GM19023 (cell line): ENCODE data around the gene OLFML1.

ENCODE experiments used
- ATAC-seq: cut with Tn5 transposase; IDR thresholded peaks from one replicate; pipeline ENCODE4 v1.9.1; 2021; ENCODE audit warnings: mild to moderate bottlenecking, moderate library complexity; ENCODE audit not compliant: unreplicated experiment

OLFML1 gene

GRCh38 chr11:7485186-7486097 lies at the start of gene OLFML1:
Gene OLFML1, plus strand, starts transcription at chr11:7485506. Its CDS starts 370 bp downstream, at chr11:7485876.
- ATAC-seq, result no peak

- no peak for ATAC-seq
Measured at GRCh38 chr11:7436146-7436545, 49.2 kb upstream of the OLFML1 start.

- ATAC-seq, result peak; percentile 55
Measured at GRCh38 chr11:7436657-7437056, 48.6 kb upstream of the OLFML1 start.

- ATAC-seq, result no peak
Measured at GRCh38 chr11:7437696-7438095, 47.6 kb upstream of the OLFML1 start.

- no peak for ATAC-seq
Measured at GRCh38 chr11:7439746-7440320, 45.5 kb upstream of the OLFML1 start.

- ATAC-seq, result peak; percentile 94
Measured at GRCh38 chr11:7442588-7443215, 42.6 kb upstream of the OLFML1 start.

GRCh38 chr11:7444091-7444981 lies 41.0 kb upstream of the OLFML1 start:
- ATAC-seq, result no peak

GRCh38 chr11:7445564-7445963 lies 39.7 kb upstream of the OLFML1 start:
- no peak for ATAC-seq

- no peak for ATAC-seq
Measured at GRCh38 chr11:7448201-7448600, 37.1 kb upstream of the OLFML1 start.

- ATAC-seq, result no peak
Measured at GRCh38 chr11:7449211-7449840, 36.0 kb upstream of the OLFML1 start.

GRCh38 chr11:7449841-7450214 lies 35.5 kb upstream of the OLFML1 start:
- no peak for ATAC-seq

- ATAC-seq, result no peak
Measured at GRCh38 chr11:7450836-7451235, 34.5 kb upstream of the OLFML1 start.

GRCh38 chr11:7451520-7451919 lies 33.8 kb upstream of the OLFML1 start:
- ATAC-seq, result no peak

- no peak for ATAC-seq
Measured at GRCh38 chr11:7451952-7452494, 33.3 kb upstream of the OLFML1 start.

GRCh38 chr11:7454854-7455253 lies 30.5 kb upstream of the OLFML1 start:
- ATAC-seq, result no peak

GRCh38 chr11:7457211-7457610 lies 28.1 kb upstream of the OLFML1 start:
- ATAC-seq, result no peak

- no peak for ATAC-seq
Measured at GRCh38 chr11:7462706-7463105, 22.6 kb upstream of the OLFML1 start.

- peak; percentile 78 for ATAC-seq
Measured at GRCh38 chr11:7467652-7468051, 17.7 kb upstream of the OLFML1 start.

GRCh38 chr11:7469351-7469865 lies 15.9 kb upstream of the OLFML1 start:
- ATAC-seq, result no peak

- ATAC-seq, result no peak
Measured at GRCh38 chr11:7471071-7471470, 14.2 kb upstream of the OLFML1 start.
